GOT3 (cell line): ENCODE data around the gene AGAP1.

ENCODE experiments used
- DNase-seq: peaks from one replicate; lab custom pipeline; 2025; ENCODE audit warnings: mixed read lengths; lab: John Stamatoyannopoulos, UW

Gene AGAP1

DNA sequence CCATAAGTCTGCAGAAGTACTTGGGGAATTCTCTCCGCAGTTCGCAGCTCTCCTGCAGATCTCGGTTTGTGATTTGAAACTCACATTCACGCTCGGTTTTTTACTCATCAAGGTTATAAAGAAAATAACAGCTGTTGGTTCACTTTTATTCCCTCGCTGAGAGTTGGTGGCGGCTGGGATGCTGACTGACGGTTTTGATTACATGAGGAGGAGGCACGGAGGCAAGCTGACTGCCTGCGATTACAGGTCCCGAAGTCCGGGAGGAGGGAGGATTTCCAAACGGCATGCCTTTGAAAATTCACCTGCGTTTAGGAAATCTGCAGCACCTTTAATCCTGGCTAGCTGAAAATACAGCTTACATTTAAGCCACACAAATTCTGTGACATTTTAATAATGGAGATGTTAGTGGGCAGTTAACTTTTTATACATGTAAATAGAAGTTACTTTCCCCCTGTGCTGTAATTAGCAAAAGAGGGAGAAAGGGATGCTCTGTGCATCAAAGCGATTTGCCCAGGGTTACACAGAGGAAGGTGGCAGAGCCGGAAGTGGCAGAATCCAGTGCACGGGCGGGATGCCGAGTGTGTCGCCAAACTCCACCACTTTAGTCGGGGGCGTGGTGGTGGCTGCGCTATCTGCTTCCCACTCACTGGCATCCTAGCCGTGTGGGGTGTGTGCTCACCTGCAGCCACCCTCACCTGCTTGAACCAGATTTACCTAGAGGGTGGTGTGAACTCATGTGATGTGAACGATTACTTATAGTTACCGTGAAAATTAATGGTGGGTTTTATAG, 14.7 kb downstream of the AGAP1 start:
- DNase-seq = no peak

DNA sequence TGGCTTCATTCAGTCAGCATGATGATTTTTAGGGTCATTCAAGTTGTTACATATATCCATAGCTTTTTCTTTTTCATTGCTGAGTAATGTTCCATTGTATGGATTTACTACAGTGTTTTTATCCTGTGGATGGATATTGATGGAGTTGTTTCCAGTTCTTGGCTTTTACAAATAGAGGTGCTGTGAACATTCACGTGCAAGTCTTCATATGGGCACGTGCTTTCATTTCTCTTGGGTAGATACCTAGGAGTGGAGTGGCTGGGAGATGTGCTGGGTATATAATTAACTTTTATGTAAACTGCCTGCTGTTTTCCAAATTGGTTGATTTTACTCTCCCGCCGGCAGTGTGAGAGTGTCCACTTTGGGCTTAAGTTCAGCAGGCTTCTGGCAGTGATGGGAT, 16.5 kb downstream of the AGAP1 start:
- no peak for DNase-seq

DNA sequence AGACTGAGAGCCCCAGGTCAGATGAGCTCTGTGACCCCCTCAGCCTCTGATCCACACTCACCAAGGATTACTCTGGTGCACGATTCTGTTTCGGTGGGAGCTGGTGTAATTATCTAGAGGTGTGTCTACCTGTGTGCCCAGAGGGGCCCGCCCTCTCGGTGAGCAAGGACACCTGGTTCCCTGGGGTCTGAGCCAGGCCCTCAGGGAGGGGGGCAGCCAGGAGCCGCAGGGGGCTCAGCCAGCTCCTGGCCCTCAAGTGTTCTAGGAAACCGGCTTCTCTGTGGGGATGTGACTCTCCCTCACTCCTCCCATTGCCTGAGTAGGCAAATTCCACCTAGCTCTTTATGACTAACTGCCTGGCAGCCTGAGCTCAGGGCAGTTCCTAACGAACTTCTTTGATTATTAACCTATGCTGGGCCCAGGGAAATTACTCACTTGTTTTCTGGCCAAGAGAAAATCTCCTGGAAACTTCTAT, 17.4 kb downstream of the AGAP1 start:
- no peak for DNase-seq

DNA sequence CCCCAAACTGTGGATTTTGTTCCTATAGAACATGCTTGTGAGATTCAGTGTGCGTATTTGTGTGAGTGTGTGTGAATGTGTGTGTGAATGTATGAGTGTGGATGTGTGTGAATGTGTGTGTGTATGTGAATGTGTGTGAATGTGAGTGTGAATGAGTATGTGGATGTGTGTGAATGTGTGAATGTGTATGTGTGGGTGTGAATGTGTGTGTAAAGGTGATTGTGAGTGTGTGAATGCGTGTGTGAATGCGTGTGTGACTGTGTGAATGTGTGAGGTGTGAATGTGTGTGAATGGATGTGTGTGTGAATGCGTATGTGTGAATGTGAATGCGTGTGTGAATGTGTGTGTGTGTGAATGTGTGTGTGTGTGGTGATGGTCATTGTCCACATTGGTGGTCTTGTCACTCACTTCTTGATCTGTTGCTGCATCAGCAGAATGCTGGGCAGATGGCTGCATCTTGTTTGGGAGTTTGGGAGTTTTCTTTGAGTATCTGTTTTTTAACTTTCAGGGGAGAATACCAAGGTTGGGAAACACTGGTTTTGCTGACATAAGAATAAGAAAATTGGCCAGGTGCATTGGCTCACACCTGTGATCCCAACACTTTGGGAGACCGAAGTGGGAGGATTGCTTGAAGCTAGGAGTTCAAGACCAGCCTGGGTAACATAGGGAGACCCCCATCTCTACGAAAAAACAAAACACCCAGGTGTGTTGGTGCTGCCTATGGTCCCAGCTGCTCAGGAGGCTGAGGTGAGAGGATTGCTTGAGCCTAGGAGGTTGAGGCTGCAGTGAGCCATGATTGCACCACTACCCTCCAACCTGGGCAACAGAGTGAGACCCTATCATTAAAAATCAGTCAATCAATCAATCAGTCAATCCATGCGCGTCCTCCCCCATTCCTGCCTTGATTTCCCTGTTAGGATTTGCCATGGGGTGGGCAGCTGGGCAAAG, 18.2 kb downstream of the AGAP1 start:
- no peak for DNase-seq

DNA sequence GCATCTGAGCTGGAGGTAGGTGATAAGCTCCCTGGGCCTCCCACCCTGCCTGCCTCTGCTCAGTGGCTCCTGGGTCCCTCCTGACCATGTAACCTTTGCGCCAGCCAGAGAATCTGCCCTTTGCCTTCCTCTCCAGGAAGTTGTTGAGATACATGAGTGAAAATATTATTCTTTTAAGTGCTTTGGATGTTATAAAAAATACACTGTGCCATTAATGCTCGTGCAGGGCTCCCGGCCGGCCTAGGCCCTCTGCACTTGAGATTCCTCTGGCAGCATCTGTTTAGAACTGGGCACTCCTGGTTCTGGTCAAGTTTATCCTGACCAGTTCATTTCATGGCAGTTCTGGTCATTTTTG, 18.8 kb downstream of the AGAP1 start:
- DNase-seq = no peak

DNA sequence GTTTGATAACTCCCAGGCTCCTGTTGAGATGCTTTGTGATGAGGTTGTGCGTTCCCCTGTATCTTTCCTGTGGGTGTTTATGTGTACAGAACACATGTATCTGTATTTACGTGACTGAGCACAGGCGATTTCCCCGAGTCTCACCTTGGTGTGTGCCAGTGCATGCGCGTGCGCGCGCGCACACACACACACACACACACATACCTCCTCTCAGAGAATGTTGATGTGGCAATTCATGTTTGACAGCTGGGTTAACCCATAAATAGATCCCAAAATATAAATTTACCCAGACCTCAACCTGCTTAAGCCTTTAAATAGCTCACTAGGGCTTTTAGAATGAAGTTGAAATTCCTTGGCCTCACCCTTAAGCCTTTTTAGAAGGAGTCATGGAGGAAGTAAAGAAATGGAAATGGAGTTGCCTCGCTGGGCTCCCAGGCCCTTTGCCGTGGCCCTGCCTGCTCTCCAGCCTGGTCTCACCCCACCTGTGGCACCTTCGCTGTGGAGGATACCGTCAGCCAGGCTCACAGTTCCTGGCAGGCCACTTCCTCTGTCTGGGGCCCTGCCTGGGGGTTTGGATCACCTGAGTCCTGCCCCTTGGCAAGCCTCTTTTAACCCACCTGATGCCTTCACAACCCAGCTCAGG, 20.3 kb downstream of the AGAP1 start:
- no peak for DNase-seq

DNA sequence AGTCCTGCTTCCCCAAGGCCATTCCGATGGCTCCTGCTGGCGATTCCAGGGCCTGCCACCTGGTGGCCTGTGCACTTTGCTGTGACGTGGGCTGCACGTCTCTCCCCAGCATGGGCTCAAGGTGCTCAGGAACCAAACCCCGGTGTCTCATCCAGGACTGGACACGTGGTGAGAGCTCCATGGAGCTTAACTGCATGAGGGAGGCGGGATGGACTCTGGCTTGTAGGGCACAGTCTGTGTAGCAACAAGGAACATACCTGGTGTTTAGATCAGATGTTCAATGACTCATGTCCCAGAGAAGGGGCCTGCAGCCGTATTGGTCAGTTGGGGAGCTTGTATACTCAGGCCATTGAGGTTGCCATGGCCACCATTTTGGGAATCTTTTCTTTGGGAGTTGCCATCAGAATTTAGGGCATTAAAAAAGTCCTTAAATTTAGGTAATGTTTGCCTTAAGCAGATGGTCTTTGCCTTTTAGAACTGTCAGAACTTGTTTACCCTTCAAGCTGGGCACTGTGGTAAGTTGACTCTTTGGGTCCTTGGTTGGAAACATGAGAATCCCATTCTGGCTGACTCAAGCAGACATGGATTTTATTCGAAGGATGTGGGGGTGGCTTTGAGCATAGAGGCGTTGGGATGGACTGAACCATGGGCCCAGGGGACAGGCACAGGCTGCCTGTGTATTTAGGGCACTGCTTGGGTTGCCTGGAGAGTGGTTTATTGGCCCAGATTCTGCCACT, 21.0 kb downstream of the AGAP1 start:
- DNase-seq = no peak

- no peak for DNase-seq
Observed at GRCh38 chr2:235515364-235515742, 21.5 kb downstream of the AGAP1 start.

DNA sequence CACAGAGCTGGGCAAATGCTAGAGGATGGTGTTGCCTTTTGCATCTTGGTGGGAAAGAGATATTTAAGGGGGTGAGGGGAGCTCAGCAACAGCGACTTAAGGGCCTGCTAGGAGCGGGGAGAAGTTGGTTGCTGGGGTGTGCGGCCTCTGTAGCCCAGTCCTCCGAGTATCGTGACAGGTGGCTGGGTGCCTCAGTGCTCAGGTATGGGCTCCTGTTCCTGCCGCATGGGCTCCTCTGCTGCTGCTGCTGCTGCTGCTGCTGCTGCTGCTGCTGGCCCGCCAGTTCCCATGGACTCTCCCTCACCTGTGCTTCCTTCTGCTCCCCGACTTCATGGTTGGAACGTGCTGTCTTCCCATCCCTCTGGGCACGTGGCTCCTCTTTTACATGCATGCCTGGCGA, 22.0 kb downstream of the AGAP1 start:
- DNase-seq = no peak

GRCh38 chr2:235516257-235516656, 22.4 kb downstream of the AGAP1 start:
- DNase-seq = no peak

GRCh38 chr2:235518322-235519090, 24.7 kb downstream of the AGAP1 start:
- DNase-seq = no peak

GRCh38 chr2:235520787-235521186, 26.9 kb downstream of the AGAP1 start:
- DNase-seq = no peak

- no peak for DNase-seq
Observed at GRCh38 chr2:235521844-235522243, 28.0 kb downstream of the AGAP1 start.

DNA sequence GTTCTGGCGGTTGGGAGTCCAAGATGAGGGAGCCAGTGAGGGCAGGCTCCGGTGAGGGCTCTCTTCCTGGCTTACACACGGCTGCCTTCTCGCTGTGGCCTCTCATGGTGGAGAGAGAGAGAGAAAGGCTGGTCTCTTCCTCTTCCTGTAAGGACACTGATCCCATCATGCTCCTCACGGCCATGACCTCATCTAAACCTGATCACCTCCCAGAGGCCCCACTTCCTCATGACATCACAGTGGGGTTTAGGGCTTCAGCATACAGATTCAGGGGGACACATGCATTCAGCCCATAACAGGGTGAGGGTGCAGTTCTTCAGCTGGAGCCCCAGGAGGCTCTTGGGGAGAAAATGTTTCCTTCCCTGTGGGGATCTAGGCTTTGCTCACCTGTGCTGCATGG, 29.2 kb downstream of the AGAP1 start:
- DNase-seq = no peak

DNA sequence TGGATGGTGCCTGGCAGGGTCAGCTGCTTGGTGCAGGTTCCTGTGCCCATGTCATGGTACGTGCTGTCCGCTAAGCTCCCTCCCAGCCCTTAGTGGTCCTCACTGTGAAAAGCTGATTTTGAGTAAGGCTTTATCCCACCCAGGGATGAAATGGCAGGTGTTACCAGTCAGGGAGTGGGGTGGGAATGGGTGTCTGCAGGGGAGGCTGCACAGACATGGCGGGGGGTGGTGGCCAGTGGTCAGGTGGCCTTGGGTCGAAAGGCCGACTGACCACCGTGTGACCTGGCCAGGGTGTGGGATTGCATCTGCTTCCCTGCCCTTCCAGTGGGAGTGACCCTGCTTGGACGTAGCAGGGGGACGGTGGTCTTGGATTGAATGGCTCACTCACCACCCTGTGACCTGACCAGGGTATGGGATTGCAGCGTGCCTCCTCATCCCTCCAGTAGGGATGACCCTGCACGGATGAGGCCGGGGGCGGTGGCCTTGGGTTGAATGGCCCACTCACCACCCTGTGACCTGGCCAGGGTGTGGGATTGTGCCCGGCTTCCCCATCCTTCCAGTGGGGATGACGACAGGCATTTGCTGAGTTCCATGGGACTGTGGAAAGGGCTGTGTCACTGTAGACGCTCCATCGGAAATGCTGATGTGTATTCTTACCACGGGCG, 29.8 kb downstream of the AGAP1 start:
- no peak for DNase-seq

DNA sequence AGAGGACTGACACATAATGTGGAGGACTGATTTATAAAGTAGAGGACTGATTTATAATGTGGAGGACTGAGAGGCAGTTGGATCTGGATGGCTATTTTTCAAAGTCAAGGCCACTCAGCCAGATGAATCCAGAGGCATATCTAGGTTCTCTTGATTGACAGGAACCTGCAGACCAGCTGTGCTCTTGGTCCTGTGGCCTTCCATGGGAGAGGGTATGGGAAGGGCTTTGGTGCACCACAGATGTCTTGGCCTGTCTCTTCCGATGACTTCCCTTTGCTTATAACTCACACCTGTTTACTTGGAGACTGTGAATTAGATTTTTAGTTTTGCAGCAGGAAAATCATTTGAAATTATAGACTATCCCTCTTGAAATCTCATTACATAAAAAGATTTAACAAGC, 32.3 kb downstream of the AGAP1 start:
- DNase-seq = no peak

DNA sequence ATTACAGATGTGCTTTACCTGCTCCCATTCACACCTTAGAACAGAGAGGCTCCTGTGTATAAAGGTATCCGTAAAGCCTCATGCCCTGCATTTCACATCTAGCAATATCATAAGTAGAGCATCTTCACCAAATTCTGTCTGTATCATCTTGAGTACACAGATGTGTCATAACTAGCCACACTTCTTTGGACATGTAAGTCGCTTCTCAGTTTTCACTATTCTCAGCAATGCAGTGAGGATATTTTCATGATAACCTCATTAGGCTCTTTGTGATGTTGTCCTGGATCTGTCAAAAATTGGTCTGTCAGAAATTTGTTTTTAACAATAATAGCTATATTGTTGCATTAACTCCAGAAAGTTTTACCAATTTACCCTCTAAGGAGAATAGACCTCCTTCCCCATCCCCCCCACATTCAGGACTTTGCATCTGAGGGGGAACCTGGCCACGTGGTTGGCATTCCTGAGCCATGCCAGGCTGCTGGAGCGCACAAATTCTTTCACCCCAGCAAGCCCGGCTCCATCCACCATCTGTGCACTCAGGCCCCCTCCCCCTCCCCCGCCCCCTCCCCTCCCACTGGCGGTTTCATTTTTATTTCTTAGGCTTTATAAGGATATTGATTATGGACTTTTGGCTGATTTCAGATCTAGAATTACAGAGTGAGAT, 34.1 kb downstream of the AGAP1 start:
- no peak for DNase-seq

GRCh38 chr2:235529621-235530020, 35.8 kb downstream of the AGAP1 start:
- DNase-seq = no peak

DNA sequence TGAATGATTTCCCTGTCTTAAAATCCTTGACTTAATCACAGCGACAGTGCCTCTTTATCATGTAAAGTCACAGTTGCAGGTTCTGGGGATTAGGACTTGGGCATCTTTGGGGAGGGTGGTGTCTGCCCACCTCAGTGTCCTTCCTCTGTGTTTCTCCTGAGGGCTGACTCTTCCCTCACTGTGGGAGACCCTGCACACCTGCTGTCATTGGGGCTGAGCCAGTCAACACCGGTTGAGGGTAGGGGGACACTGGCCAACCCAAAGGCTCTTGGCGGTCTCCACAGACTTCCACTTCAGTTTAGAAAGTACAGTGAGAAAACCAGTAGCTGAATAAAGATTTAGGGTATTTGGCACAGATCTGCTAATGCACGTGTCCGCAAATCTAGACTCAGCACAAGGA, 36.9 kb downstream of the AGAP1 start:
- DNase-seq = no peak

DNA sequence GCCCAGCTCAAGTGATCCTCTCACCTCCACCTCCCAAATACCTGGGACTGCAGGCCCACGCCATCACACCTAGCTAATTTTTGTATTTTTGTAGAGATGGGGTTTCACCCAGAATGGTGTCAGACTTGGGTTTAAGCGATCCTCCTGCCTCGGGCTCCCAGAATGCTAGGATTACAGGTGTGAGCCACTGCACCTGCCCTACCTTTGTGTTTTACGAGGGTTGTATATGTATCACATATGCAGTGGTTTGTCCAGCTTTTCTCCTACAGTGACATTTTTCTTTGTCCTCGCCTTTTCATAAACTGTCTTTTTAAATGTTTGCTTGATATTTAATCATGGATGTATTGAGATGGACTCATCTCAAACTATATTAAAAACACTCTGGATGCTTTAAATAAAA, 38.5 kb downstream of the AGAP1 start:
- DNase-seq = no peak
